Kidney (tissue), 14 donors: ENCODE results near the gene GJB2. TPM values are rescaled to one million over a fixed set of nuclear protein-coding genes. Genes with fewer than 3 reads are reported as not detected.
A peak's percentile ranks its signal among the peaks of the same experiment; 100 is the strongest.

Experiments
- DNase-seq, 5 donors: peaks; one replicate each; pipeline ENCODE4 v3.0.0-alpha.2; 2013 to 2020
- FAIRE-seq: peaks from 2 replicates; lab custom pipeline; 2012; peaks lifted over from hg19 to GRCh38; lab: Jason Lieb, UNC
- H3K27ac ChIP-seq, 2 donors: one replicate each; pipeline ENCODE4 v1.7.0; 2013; ENCODE audit warnings: low read depth in 2 of 2, low read length in 2 of 2, inconsistent platforms in 1 of 2
- H3K27me3 ChIP-seq: one replicate; pipeline ENCODE4 v1.7.1; 2013; ENCODE audit warnings: low read length, inconsistent platforms; ENCODE audit not compliant: control insufficient read depth, insufficient read depth
- H3K36me3 ChIP-seq, 3 donors: one replicate each; pipeline versions ENCODE4 v1.7.0 to v1.7.1; 2013; ENCODE audit warnings: low read length in 3 of 3, control low read depth in 1 of 3, inconsistent platforms in 1 of 3; ENCODE audit not compliant: insufficient read depth in 3 of 3, control insufficient read depth in 2 of 3
- H3K4me1 ChIP-seq, 3 donors: one replicate each; pipeline versions ENCODE4 v1.7.0 to v1.7.1; 2013; ENCODE audit warnings: low read length in 3 of 3, inconsistent platforms in 1 of 3, low read depth in 1 of 3; ENCODE audit not compliant: control insufficient read depth in 2 of 3, insufficient read depth in 2 of 3
- H3K4me3 ChIP-seq, 3 donors: one replicate each; pipeline versions ENCODE4 v1.7.0 to v1.8.1; 2013; ENCODE audit warnings: low read length in 3 of 3, control low read depth in 1 of 3, inconsistent platforms in 1 of 3
- H3K9ac ChIP-seq, 3 donors: one replicate each; pipeline versions ENCODE4 v1.7.0 to v1.7.1; 2013; ENCODE audit warnings: low read length in 3 of 3, control low read depth in 1 of 3, inconsistent platforms in 1 of 3
- H3K9me3 ChIP-seq, 3 donors: one replicate each; pipeline versions ENCODE4 v1.7.0 to v1.7.1; 2013; ENCODE audit warnings: low read length in 3 of 3, control low read depth in 1 of 3, inconsistent platforms in 1 of 3; ENCODE audit not compliant: control insufficient read depth in 2 of 3, insufficient read depth in 1 of 3
- intact Hi-C: fragments of 100-400 bp; cut with DNase I; formaldehyde crosslinking; loops from one replicate; pipeline ENCODE4 v1.11.1; 2022
- polyA plus RNA-seq: library from polyadenylated mRNA; stranded (reverse); fragments of 350-450 nt; fragmentation: Illumina TruSeq; extraction: RNeasy Lipid Tissue Mini Kit (QIAGEN cat#74804); gene quantifications from one replicate; pipeline ENCODE4 v1.2.3, GENCODE V29; 2014; ENCODE audit warnings: low read depth, low replicate concordance; ENCODE audit not compliant: insufficient read depth
- total RNA-seq: library from RNA; stranded (reverse); fragmentation: NEBNext Ultra II Directional; extraction: Animal tissue kit (Norgen Biotek cat#: 25700); gene quantifications from one replicate; pipeline ENCODE4 v1.2.1, GENCODE V29; 2021
- TF ChIP-seq, protein P1 (sequence below): IDR thresholded peaks from 3 replicates; pipeline ENCODE4 v1.5.1; 2012; ENCODE audit warnings: mild to moderate bottlenecking, moderate library complexity, borderline replicate concordance; ENCODE audit not compliant: insufficient read depth; ENCODE audit errors: extremely low read depth
- donor health status: control.
- donor health status: control.
- donor health status: control.
- donor health status: control.
- donor health status: control.
- donor health status: DM: yes; HTN: yes; CAD: no.
- donor health status: Normal renal cell carcinoma (clear cell type).

Gene GJB2
- total and polyA plus RNA-seq, 2 donors from 2014 or later, result 5.0 to 13.1 TPM

DNA sequence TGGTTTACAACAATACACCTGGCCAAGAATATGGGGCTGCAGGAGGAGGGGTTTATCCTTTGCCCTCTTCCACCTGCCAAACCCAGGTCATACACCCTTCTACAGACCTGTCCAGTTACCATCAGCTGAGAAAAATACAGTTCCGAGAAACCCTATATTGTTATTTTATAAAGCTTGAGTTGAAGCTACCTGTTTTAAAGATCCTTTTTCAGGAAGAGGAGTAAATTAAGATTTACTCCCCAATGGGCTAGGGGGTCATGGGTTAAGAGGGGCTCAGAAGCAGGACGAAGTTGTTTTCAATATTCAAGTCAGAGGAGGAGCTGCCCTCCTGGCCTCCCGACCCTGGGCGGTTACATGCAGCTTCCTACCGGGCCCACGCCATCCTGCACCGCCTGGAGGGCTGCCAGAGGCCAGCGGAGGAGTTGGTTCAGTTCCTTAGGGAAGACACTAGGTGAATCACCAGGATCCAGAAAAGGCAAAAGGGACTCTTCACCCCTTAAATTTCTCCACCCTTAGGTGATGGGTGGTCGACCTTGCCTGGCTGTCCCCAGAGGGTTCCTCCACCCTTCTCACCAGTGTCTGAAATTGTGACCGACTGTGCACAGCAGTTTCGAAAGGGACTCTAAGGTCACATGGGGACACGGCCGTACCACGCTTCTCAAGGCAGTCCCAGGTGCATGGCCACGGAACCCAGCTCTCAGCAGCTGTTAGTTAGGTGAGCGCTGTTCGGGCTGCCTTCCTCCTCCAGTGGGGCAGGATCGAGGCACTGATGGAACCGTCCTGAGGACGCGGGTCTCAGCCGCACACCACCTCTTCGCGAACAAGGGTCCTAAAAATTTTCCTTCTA lies 1.2 kb downstream of the GJB2 start:
- Histone ChIP-seq H3K27ac (peak overlapping the region in 1 of 2 donors; percentile 72), H3K27me3 (peaks cover 23% of the 10 kb centered on the region), H3K4me1 (peaks cover 0 to 7% (median 4%) of the 10 kb centered on the region in 3 donors), H3K9ac (peak overlapping the region in 1 of 3 donors; percentile 51), H3K9me3 (no peaks in the 10 kb centered on the region), H3K4me3 (peak overlapping the region in 2 of 3 donors; percentile 34 to 70), H3K36me3 (no peaks in the 10 kb centered on the region)
- TF ChIP-seq, protein P1, sequence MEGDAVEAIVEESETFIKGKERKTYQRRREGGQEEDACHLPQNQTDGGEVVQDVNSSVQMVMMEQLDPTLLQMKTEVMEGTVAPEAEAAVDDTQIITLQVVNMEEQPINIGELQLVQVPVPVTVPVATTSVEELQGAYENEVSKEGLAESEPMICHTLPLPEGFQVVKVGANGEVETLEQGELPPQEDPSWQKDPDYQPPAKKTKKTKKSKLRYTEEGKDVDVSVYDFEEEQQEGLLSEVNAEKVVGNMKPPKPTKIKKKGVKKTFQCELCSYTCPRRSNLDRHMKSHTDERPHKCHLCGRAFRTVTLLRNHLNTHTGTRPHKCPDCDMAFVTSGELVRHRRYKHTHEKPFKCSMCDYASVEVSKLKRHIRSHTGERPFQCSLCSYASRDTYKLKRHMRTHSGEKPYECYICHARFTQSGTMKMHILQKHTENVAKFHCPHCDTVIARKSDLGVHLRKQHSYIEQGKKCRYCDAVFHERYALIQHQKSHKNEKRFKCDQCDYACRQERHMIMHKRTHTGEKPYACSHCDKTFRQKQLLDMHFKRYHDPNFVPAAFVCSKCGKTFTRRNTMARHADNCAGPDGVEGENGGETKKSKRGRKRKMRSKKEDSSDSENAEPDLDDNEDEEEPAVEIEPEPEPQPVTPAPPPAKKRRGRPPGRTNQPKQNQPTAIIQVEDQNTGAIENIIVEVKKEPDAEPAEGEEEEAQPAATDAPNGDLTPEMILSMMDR, result no peak
- FAIRE-seq (no peak), DNase-seq (peak in 3 of 5 donors; percentile 23 to 70 (median 52))
- intact Hi-C loops, result no loop called here

DNA sequence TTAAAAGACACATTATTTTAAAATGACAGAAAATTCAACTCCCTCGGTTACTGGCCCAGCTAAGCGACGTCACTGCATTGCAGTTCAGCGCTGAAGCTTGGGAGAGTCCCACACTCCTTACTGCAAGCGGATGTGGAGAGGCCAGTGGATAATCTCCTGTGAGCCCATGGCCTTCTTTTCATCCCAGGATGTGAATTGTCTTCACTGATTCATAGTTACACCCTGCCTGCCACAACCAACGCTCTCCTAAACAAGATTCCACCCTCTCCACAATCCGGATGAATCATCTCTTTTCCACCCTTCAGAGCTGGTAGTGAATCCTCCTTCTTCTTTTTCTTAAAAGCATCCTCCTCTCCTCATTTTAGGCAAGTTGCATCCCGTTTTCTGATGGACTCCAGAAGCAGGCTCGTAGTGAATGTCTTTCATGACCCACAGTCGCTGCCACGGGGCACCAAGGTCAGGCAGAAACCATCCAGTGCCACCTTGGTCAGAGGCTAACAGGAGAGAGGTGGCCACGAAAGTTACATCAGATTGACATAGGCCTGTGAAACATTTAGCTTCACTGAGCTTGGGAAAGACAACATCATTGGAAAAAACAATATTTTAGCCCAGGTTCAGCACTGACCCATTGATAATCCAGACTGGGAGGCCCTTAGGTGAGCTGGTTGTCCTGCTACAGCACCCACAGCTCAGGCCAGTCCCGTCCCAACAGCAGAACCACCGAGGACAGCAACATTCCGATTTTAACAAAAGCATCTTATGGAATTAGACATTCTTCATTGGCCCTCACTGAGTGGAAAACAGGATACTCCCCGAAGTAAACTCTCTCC lies 2.0 kb downstream of the GJB2 start:
- H3K4me3 ChIP-seq, result peak overlapping the region in 1 of 3 donors; percentile 8
- FAIRE-seq, result no peak
- no peaks in the 10 kb centered on the region for H3K9me3 ChIP-seq
- no peak for DNase-seq
- H3K27ac ChIP-seq, result no peak overlapping the region
- intact Hi-C loops, result no loop called here
- H3K4me1 ChIP-seq, result peaks cover 0 to 7% (median 4%) of the 10 kb centered on the region in 3 donors
- no peak overlapping the region for H3K9ac ChIP-seq
- TF ChIP-seq, protein P1, result no peak
- H3K36me3 ChIP-seq, result no peaks in the 10 kb centered on the region
- H3K27me3 ChIP-seq, result peaks cover 17% of the 10 kb centered on the region

DNA sequence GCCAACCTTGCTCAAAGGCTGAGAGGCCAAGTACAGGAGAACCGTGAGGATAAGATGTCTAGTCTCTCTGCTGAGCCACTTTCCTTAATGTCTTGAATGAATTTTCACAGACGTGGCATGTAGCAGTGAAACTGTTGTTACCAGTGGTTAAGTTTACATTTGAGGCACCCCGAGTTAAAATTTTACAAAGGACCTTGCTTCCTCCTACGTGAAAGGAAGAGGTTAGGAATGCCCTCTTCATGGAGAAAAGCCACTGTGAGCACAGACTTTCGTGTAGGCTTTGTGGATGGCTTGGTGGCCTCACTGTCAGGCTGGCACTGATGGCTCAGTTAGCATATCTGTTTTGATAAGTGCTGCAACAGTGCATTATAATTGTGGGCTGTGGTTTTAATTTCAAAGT lies 2.7 kb downstream of the GJB2 start:
- Histone ChIP-seq H3K36me3 (no peaks in the 10 kb centered on the region), H3K27me3 (peaks cover 10% of the 10 kb centered on the region), H3K4me3 (no peak overlapping the region), H3K9me3 (no peaks in the 10 kb centered on the region), H3K4me1 (peaks cover 0 to 7% (median 4%) of the 10 kb centered on the region in 3 donors), H3K27ac (no peak overlapping the region), H3K9ac (no peak overlapping the region)
- intact Hi-C loops, result no loop called here
- TF ChIP-seq, protein P1, result no peak
- DNase-seq, result no peak
- no peak for FAIRE-seq
